A673 (cell line): ENCODE results near the gene UBE2D2.

Experiments used
- EZH2 ChIP-seq: fragments of 200-600 bp; sonication (generic); IDR thresholded peaks from 2 replicates; pipeline ENCODE4 v1.6.1; 2017; ENCODE audit warnings: borderline replicate concordance, low read depth, mild to moderate bottlenecking, mixed read lengths, antibody characterized with exemption, low read length; ENCODE audit not compliant: poor library complexity, severe bottlenecking
- TF ChIP-seq, protein P1 (sequence below): fragments of 300-800, 200-600 bp; sonication (generic); conservative IDR thresholded peaks from 2 replicates; pipeline ENCODE4 v1.5.1; 2017; ENCODE audit warnings: low read depth, mild to moderate bottlenecking, antibody characterized with exemption, low read length, moderate library complexity, mixed read lengths

GRCh38 chr5:139611703-139612584, 50.8 kb downstream of the UBE2D2 start:
- TF ChIP-seq, protein P1, sequence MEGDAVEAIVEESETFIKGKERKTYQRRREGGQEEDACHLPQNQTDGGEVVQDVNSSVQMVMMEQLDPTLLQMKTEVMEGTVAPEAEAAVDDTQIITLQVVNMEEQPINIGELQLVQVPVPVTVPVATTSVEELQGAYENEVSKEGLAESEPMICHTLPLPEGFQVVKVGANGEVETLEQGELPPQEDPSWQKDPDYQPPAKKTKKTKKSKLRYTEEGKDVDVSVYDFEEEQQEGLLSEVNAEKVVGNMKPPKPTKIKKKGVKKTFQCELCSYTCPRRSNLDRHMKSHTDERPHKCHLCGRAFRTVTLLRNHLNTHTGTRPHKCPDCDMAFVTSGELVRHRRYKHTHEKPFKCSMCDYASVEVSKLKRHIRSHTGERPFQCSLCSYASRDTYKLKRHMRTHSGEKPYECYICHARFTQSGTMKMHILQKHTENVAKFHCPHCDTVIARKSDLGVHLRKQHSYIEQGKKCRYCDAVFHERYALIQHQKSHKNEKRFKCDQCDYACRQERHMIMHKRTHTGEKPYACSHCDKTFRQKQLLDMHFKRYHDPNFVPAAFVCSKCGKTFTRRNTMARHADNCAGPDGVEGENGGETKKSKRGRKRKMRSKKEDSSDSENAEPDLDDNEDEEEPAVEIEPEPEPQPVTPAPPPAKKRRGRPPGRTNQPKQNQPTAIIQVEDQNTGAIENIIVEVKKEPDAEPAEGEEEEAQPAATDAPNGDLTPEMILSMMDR = no peak
- no peak for TF ChIP-seq EZH2
